HG03095 (cell line): Measurements from ENCODE around the gene ATP1B3.
"Not testable (repeated sequence)": the region's sequence is repeated elsewhere in the genome, so short reads cannot be mapped to it uniquely, and the experiment has no call there.

Source experiments
- ATAC-seq: cut with Tn5 transposase; IDR thresholded peaks from one replicate; pipeline ENCODE4 v1.9.1; 2021; ENCODE audit warnings: moderate library complexity; ENCODE audit not compliant: unreplicated experiment

ATP1B3 gene

GRCh38 chr3:141941093-141941492 is 64.7 kb downstream of the ATP1B3 start:
- ATAC-seq: no peak

DNA sequence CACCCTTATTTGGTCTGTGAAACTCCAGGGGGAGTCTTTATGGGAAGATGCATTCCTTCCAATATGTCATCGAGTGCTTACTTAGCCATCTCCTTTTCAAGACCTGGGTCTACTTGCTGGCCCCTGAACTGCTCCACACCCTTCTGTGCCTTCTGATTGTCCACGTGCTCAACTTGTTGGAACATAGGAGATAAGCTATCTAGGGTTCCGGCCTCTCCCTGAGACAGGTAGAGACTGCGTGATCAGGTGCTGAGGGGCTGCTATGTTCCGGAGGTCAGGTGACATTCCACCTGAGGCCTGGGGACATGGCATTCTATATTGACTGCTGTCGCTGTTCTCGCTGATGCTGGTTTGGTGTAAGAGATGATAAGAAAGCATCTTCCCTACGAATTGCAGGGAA is 65.6 kb downstream of the ATP1B3 start:
- no peak for ATAC-seq

DNA sequence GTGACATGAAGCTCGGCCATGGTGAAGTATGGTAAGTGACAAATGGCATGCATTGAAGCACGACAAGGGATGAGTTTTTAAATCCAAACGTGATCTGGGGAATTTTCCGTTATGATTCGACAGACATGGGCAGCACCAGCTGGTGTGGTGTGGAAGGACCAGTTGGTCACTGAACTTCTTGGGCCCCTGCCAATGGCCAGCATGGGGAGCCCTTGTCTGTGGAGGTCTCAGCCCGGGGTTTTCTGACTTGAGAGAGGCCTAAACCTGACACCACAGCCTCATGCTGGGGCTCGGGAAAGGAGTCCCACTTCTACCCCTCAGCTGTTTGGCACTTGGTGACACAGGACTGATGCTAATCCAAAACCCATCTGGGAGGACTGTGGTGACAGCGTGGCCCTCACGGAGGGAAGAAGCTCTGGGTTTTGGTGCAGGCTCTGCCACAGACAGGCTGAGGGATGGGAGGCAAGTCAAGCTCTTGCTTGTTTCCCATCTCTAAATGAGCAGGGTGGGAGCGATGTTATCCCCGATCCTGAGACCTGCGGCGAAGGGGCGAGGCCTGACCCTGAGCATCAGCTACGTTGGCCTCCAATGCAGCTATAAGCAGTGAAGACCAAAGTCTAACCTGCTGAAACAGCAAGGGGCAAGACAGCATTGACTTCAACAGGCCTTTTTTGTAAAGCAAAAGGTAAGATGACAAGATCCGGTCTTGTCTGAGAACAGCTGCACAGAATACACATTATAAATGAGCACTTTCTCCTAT is 69.5 kb downstream of the ATP1B3 start:
- no peak for ATAC-seq

- no peak for ATAC-seq
Measured at GRCh38 chr3:141949399-141949798, 73.0 kb downstream of the ATP1B3 start.

DNA sequence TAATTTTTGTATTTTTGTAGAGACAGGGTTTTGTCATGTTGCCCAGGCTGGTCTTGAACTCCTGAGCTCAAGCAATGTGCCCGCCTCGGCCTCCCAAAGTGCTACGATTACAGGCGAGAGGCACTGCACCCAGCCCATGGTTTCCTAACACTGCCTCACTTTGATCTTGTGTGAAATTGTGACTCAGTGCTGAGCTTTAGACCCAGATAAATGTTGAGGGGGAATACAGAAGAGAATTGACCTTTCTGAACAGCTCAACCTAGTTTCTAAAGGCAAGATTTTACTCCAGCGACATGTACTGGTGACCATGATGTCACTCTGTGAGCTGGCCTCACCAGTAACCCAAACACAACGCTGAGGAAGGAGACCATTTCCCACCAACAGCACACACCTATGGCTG is 73.5 kb downstream of the ATP1B3 start:
- ATAC-seq: no peak

GRCh38 chr3:141950572-141951493 is 74.4 kb downstream of the ATP1B3 start:
- no peak for ATAC-seq

DNA sequence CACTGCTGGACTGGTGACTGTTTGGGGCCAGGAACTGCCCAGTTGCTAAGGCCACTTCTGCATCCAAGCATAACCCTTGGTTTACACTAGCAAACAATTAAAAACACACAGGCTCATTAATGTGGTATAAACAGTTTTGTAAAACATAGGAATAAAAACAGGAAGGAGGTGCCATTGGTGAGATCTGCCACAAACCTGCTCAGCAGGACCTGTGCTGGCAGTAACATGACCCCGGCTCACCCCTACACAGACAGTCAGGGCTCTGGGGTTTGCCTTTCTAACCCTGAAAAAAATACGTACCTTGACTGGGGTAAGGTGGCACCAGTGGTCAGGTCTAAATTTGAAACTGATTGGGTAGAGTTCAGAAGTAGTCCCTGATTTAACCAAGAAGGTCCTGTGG is 76.2 kb downstream of the ATP1B3 start:
- no peak for ATAC-seq

DNA sequence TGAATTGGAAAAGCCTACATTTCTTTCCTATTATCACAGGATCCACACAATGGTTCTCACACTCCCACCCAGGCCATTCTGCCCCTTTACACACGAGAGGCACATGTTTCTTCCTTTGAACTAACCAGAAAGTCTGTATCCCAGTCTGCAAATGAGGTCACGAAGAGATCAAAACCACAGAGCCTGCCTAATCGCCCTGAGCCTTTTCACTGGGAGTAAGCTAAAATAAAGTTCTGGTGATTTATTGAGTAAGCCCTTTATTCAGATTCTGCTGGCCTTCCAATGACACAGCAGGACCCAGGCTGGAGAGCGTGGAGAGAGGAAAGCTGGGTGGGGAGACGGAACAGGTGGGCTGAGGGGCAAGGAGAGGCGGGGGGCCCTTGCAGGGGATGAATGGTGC is 78.7 kb downstream of the ATP1B3 start:
- no peak for ATAC-seq

- ATAC-seq: no peak
Measured at GRCh38 chr3:141959589-141960554, 83.4 kb downstream of the ATP1B3 start.

GRCh38 chr3:141960731-141961130 is 84.3 kb downstream of the ATP1B3 start:
- no peak for ATAC-seq

DNA sequence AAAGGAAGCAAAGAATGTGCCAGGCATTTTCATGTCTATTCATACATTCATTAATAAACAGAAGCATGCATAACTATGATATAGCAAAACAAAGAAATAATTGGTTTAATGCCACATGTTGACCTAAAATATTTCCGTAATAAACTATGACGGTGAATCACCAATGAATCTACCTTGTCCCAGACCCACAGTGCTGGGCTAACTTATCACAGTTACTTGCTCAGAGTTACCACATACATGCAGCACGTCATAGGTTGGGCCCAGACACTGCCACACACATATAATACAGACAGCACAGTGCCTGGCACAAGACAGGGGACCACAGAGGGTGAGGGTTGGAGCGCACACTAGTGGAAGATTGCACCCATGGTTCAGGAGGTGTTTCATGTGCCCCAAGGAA is 86.9 kb downstream of the ATP1B3 start:
- ATAC-seq: no peak

DNA sequence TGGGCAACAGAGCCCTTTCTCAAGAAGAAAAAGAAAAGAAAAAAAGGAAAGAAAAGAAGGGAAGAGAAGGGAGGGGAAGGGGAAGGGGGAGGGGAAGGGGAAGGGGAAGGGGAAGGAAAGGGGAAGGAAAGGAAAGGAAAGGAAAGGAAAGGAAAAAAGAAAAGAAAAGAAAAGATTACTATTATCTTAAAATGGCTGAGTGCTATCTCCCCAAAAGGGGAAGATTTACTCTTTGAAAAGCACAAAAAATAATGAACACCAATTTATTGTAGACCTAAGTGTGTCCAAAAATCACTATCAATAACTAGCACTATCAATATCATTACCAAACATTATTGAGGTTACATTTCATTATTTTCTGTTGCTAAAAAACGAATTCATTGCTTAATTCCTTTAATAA is 89.0 kb downstream of the ATP1B3 start:
- ATAC-seq: no peak

- ATAC-seq: no peak
Measured at GRCh38 chr3:141969711-141970110, 93.3 kb downstream of the ATP1B3 start.

DNA sequence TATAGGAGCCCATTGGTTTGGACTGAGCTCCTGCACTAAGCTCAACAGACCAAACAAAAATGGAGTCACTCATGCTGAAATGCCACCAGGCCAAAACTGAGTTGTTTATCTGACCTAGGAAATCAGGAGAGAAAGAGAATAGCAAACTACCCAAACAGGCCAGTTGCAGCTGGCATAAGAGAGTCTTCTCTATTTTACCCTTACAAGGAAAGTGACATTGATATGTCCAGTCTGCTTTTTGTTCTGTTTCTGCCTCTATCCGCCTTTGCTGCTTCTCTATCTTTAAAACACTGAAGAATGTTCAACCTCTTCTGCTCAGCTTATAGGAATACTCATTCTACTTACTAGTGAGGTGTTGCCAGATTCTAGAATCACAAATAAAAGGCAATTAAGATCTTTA is 95.1 kb downstream of the ATP1B3 start:
- no peak for ATAC-seq

GRCh38 chr3:141972399-141972798 is 96.0 kb downstream of the ATP1B3 start:
- ATAC-seq: no peak

- ATAC-seq: not testable (repeated sequence)
Measured at GRCh38 chr3:141974777-141975176, 98.3 kb downstream of the ATP1B3 start.
